B cell (primary cell): Measurements from ENCODE around the gene ADAMTS2. TPM values are rescaled to one million over a fixed set of nuclear protein-coding genes. Genes with fewer than 3 reads are reported as not detected.

Experiments
- ATAC-seq: fragments of 200-7000 bp; cut with Tn5 transposase; one replicate; pipeline ENCODE4 v1.10.0; 2021; ENCODE audit warnings: low read depth, mild to moderate bottlenecking, moderate number of reproducible peaks, moderate library complexity
- CTCF ChIA-PET: fragments of 350-600 bp; sonication (Branson Sonifier 250); formaldehyde crosslinking; loops from one replicate; lab custom pipeline; 2021; ENCODE audit warnings: antibody characterized with exemption, inconsistent platforms; lab: Charles Lee
- POLR2A ChIA-PET: fragments of 350-600 bp; sonication (Branson Sonifier 250); formaldehyde crosslinking; loops from one replicate; lab custom pipeline; 2021; ENCODE audit warnings: antibody characterized with exemption; lab: Charles Lee
- DNase-seq: peaks from one replicate; pipeline ENCODE4 v3.0.0; 2013
- H2AFZ ChIP-seq: 2 replicates; pipeline ENCODE4 v1.6.1; 2012; ENCODE audit warnings: mild to moderate bottlenecking, low read depth, low read length; ENCODE audit not compliant: insufficient read depth, poor library complexity, severe bottlenecking
- H3K27ac ChIP-seq, 2 donors: 1 replicate in 1 of 2; 2 replicates in 1 of 2; pipeline ENCODE4 v1.5.1; 2012 to 2013; ENCODE audit warnings: low read length in 2 of 2, mild to moderate bottlenecking in 2 of 2, moderate library complexity in 1 of 2
- H3K27me3 ChIP-seq, 4 experiments: fragments of 200-600 bp in 1 of 4; sonication (generic) in 1 of 4; replicated peaks in 1 of 4; 1 replicate in 2 of 4; 2 replicates in 2 of 4; pipeline versions ENCODE4 v1.6.1 to v1.7.0; 2013 to 2016; ENCODE audit warnings: low read length in 3 of 4, mild to moderate bottlenecking in 2 of 4, mixed read lengths in 1 of 4, moderate library complexity in 1 of 4; ENCODE audit not compliant: insufficient read depth in 4 of 4, control insufficient read depth in 3 of 4; ENCODE audit errors: control extremely low read depth in 1 of 4
- H3K36me3 ChIP-seq, 2 experiments: replicated peaks in 1 of 2; 1 replicate in 1 of 2; 2 replicates in 1 of 2; pipeline versions ENCODE4 v1.6.1 to v1.7.1; 2013; ENCODE audit warnings: low read length in 1 of 2; ENCODE audit not compliant: insufficient read depth in 2 of 2, control insufficient read depth in 1 of 2; ENCODE audit errors: control extremely low read depth in 1 of 2, extremely low read depth in 1 of 2
- H3K4me1 ChIP-seq, 2 donors: fragments of 200-600 bp in 1 of 2; sonication (generic) in 1 of 2; 1 replicate in 1 of 2; 2 replicates in 1 of 2; pipeline versions ENCODE4 v1.5.1 to v1.6.1; 2013 to 2017; ENCODE audit warnings: low read length in 2 of 2; ENCODE audit not compliant: control insufficient read depth in 2 of 2, insufficient read depth in 2 of 2
- H3K4me2 ChIP-seq: replicated peaks from 2 replicates; pipeline ENCODE3; 2012; ENCODE audit warnings: mild to moderate bottlenecking, low read depth, low read length; ENCODE audit not compliant: poor library complexity, severe bottlenecking
- H3K4me3 ChIP-seq, 5 experiments: fragments of 200-600 bp in 1 of 5; sonication (generic) in 1 of 5; 1 replicate in 3 of 5; 2 replicates in 2 of 5; pipeline versions ENCODE4 v1.5.1 to v1.7.0; 2011 to 2016; ENCODE audit warnings: low read length in 4 of 5, mild to moderate bottlenecking in 4 of 5, low read depth in 2 of 5, control low read depth in 1 of 5, moderate library complexity in 1 of 5; ENCODE audit not compliant: insufficient read depth in 1 of 5; ENCODE audit errors: control extremely low read depth in 1 of 5, extremely low read depth in 1 of 5
- H3K79me2 ChIP-seq: fragments of 200-600 bp; sonication (generic); one replicate; pipeline ENCODE4 v1.6.0; 2016; ENCODE audit warnings: low read length; ENCODE audit not compliant: control insufficient read depth, insufficient read depth
- H3K9ac ChIP-seq: fragments of 200-600 bp; sonication (generic); 2 replicates; pipeline ENCODE4 v1.6.1; 2017; ENCODE audit warnings: mild to moderate bottlenecking, low read length, moderate library complexity
- H3K9me3 ChIP-seq, 3 donors: one replicate each; pipeline versions ENCODE4 v1.6.1 to v1.7.1; 2013; ENCODE audit warnings: low read length in 2 of 3; ENCODE audit not compliant: control insufficient read depth in 2 of 3, insufficient read depth in 1 of 3; ENCODE audit errors: control extremely low read depth in 1 of 3
- H4K20me1 ChIP-seq: 2 replicates; pipeline ENCODE4 v1.6.0; 2012; ENCODE audit warnings: mild to moderate bottlenecking, low read length; ENCODE audit not compliant: insufficient read depth, control insufficient read depth, poor library complexity, severe bottlenecking
- H3K27ac Mint-ChIP-seq: one replicate; pipeline ENCODE4 v1.8.0; 2021; ENCODE audit warnings: mixed read lengths
- H3K27me3 Mint-ChIP-seq: one replicate; pipeline ENCODE4 v1.8.0; 2021; ENCODE audit warnings: mixed read lengths
- H3K4me1 Mint-ChIP-seq: one replicate; pipeline ENCODE4 v1.8.0; 2021; ENCODE audit warnings: mixed read lengths
- H3K4me3 Mint-ChIP-seq: one replicate; pipeline ENCODE4 v1.8.0; 2021; ENCODE audit warnings: mixed read lengths
- H3K9me3 Mint-ChIP-seq: one replicate; pipeline ENCODE4 v1.8.0; 2022; ENCODE audit warnings: mixed read lengths; ENCODE audit not compliant: insufficient read depth
- EZH2 ChIP-seq: IDR thresholded peaks from 2 replicates; pipeline ENCODE4 v1.6.1; 2012; ENCODE audit warnings: borderline replicate concordance, low read depth, mild to moderate bottlenecking, moderate library complexity, low read length; ENCODE audit not compliant: insufficient read depth, poor library complexity, severe bottlenecking
- WGBS: methylation state at CpG from one replicate; pipeline ENCODE4 v1.1.5; 2013; ENCODE audit warnings: missing lambda C conversion rate; ENCODE audit not compliant: insufficient coverage; 5-methylcytosine and 5-hydroxymethylcytosine counted together
- intact Hi-C: fragments of 100-400 bp; cut with micrococcal nuclease; formaldehyde crosslinking; loops from one replicate; pipeline ENCODE4 v1.10.0; 2022
- polyA plus RNA-seq: library from polyadenylated mRNA; depleted of rRNA; stranded (reverse); fragments of >200 nt; gene quantifications from 2 replicates; pipeline ENCODE4 v1.2.3, GENCODE V29; 2012
- total RNA-seq, 2 donors: library from RNA; stranded (reverse); fragments of 120-200 nt in 1 of 2; gene quantifications; 1 replicate in 1 of 2; 2 replicates in 1 of 2; pipeline versions ENCODE4 v1.2.3 to v1.2.4, GENCODE V29; 2013 to 2022
- TF ChIP-seq, protein P1 (sequence below): fragments of 200-600 bp; IDR thresholded peaks from one replicate; pipeline ENCODE4 v1.8.0; 2022; ENCODE audit warnings: antibody characterized with exemption, mild to moderate bottlenecking

The ADAMTS2 gene
- total and polyA plus RNA-seq, 2 donors (not counting 1 experiment from before 2014, with no cell fraction given) = not detected

- Histone ChIP-seq H2AFZ (no peak overlapping the region), H4K20me1 (no peaks in the 10 kb centered on the region), H3K4me2 (no peak overlapping the region), H3K4me3 (no peak overlapping the region), H3K79me2 (no peaks in the 10 kb centered on the region), H3K9ac (no peak overlapping the region), H3K4me1 (no peaks in the 10 kb centered on the region), H3K9me3 (peaks cover 0 to 26% (median 0%) of the 10 kb centered on the region in 3 donors), H3K36me3 (no peaks in the 10 kb centered on the region), H3K27me3 (no peaks in the 10 kb centered on the region), H3K27ac (no peak overlapping the region)
- POLR2A ChIA-PET = no interaction called here
- intact Hi-C loops = no loop called here
- WGBS = 81% methylated on average over 11 of the region's 16 CpGs
- no peak overlapping the region for H3K4me3 Mint-ChIP-seq
- no peaks in the 10 kb centered on the region for H3K27me3 Mint-ChIP-seq
- ATAC-seq (no peak), DNase-seq (no peak)
- H3K4me1 Mint-ChIP-seq = no peaks in the 10 kb centered on the region
- TF ChIP-seq, protein P1, sequence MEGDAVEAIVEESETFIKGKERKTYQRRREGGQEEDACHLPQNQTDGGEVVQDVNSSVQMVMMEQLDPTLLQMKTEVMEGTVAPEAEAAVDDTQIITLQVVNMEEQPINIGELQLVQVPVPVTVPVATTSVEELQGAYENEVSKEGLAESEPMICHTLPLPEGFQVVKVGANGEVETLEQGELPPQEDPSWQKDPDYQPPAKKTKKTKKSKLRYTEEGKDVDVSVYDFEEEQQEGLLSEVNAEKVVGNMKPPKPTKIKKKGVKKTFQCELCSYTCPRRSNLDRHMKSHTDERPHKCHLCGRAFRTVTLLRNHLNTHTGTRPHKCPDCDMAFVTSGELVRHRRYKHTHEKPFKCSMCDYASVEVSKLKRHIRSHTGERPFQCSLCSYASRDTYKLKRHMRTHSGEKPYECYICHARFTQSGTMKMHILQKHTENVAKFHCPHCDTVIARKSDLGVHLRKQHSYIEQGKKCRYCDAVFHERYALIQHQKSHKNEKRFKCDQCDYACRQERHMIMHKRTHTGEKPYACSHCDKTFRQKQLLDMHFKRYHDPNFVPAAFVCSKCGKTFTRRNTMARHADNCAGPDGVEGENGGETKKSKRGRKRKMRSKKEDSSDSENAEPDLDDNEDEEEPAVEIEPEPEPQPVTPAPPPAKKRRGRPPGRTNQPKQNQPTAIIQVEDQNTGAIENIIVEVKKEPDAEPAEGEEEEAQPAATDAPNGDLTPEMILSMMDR = no peak
- no peak for TF ChIP-seq EZH2
- CTCF ChIA-PET = no interaction called here
- H3K27ac Mint-ChIP-seq = no peak overlapping the region
- H3K9me3 Mint-ChIP-seq = no peaks in the 10 kb centered on the region
These were observed 210.8 kb downstream of the ADAMTS2 start for GRCh38 chr5:179134511-179134910.

GRCh38 chr5:179132586-179133355 lies 212.5 kb downstream of the ADAMTS2 start:
- no peaks in the 10 kb centered on the region for H4K20me1 ChIP-seq
- H3K27me3 ChIP-seq = no peaks in the 10 kb centered on the region
- no peak for ATAC-seq
- no peaks in the 10 kb centered on the region for H3K4me1 ChIP-seq
- no peaks in the 10 kb centered on the region for H3K4me1 Mint-ChIP-seq
- TF ChIP-seq, protein P1 = no peak
- TF ChIP-seq EZH2 = no peak
- no peak overlapping the region for H3K27ac Mint-ChIP-seq
- no peaks in the 10 kb centered on the region for H3K9me3 Mint-ChIP-seq
- H3K36me3 ChIP-seq = no peaks in the 10 kb centered on the region
- no peak overlapping the region for H3K4me3 ChIP-seq
- DNase-seq = no peak
- H3K27ac ChIP-seq = no peak overlapping the region
- 91% methylated on average over 23 of the region's 23 CpGs for WGBS
- H2AFZ ChIP-seq = no peak overlapping the region
- H3K9me3 ChIP-seq = peaks cover 0 to 29% (median 0%) of the 10 kb centered on the region in 3 donors
- no peak overlapping the region for H3K4me2 ChIP-seq
- H3K27me3 Mint-ChIP-seq = no peaks in the 10 kb centered on the region
- intact Hi-C loops = no loop called here
- H3K79me2 ChIP-seq = no peaks in the 10 kb centered on the region
- no peak overlapping the region for H3K4me3 Mint-ChIP-seq
- H3K9ac ChIP-seq = no peak overlapping the region
- ChIA-PET CTCF (no interaction called here), POLR2A (no interaction called here)
